HG03103 (cell line): ENCODE results near the gene BAIAP2.

Experiments
- ATAC-seq: cut with Tn5 transposase; IDR thresholded peaks from one replicate; pipeline ENCODE4 v1.9.1; 2021; ENCODE audit warnings: low read depth; ENCODE audit not compliant: unreplicated experiment

BAIAP2 gene

GRCh38 chr17:81084680-81085419 is 49.9 kb downstream of the BAIAP2 start:
- no peak for ATAC-seq

GRCh38 chr17:81085420-81085911 is 50.5 kb downstream of the BAIAP2 start:
- ATAC-seq: no peak

- no peak for ATAC-seq
These were observed 52.0 kb downstream of the BAIAP2 start for GRCh38 chr17:81086789-81087551.

GRCh38 chr17:81090361-81091136 is 55.6 kb downstream of the BAIAP2 start:
- ATAC-seq: no peak

- ATAC-seq: no peak
These were observed 56.2 kb downstream of the BAIAP2 start for GRCh38 chr17:81091154-81091553.

GRCh38 chr17:81091774-81092517 is 57.0 kb downstream of the BAIAP2 start:
- no peak for ATAC-seq

GRCh38 chr17:81092518-81093095 is 57.7 kb downstream of the BAIAP2 start:
- ATAC-seq: no peak

GRCh38 chr17:81093619-81094508 is 58.9 kb downstream of the BAIAP2 start:
- ATAC-seq: no peak

GRCh38 chr17:81094509-81095382 is 59.8 kb downstream of the BAIAP2 start:
- ATAC-seq: no peak

GRCh38 chr17:81095383-81095762 is 60.4 kb downstream of the BAIAP2 start:
- ATAC-seq: no peak

GRCh38 chr17:81096741-81097133 is 61.8 kb downstream of the BAIAP2 start:
- no peak for ATAC-seq

GRCh38 chr17:81097134-81097942 is 62.4 kb downstream of the BAIAP2 start:
- no peak for ATAC-seq

- no peak for ATAC-seq
These were observed 63.0 kb downstream of the BAIAP2 start for GRCh38 chr17:81097943-81098308.

- ATAC-seq: no peak
These were observed 64.9 kb downstream of the BAIAP2 start for GRCh38 chr17:81099888-81100287.

GRCh38 chr17:81100668-81101067 is 65.7 kb downstream of the BAIAP2 start:
- no peak for ATAC-seq

GRCh38 chr17:81101614-81102306 is 66.8 kb downstream of the BAIAP2 start:
- no peak for ATAC-seq

GRCh38 chr17:81102352-81102751 is 67.4 kb downstream of the BAIAP2 start:
- ATAC-seq: no peak
